HEK293T (cell line): Measurements from ENCODE around the gene MVB12B.

ENCODE experiments used
- CTCF ChIA-PET: fragments of 350-600 bp; formaldehyde crosslinking; extraction: SDS; loops from one replicate; lab custom pipeline; 2021; ENCODE audit warnings: antibody characterized with exemption, inconsistent platforms; lab: Yijun Ruan, JAX
- POLR2A ChIA-PET: fragments of 350-600 bp; formaldehyde crosslinking; extraction: SDS; loops from one replicate; lab custom pipeline; 2020; ENCODE audit warnings: antibody characterized with exemption, inconsistent platforms; lab: Yijun Ruan, JAX
- DNase-seq: peaks from one replicate; pipeline ENCODE4 v3.0.0; 2012; ENCODE audit warnings: mixed read lengths; ENCODE audit errors: extremely low spot score
- ARNT ChIP-seq: fragments of 450-650 bp; IDR thresholded peaks from 2 replicates; pipeline ENCODE4 v1.6.1; 2017; ENCODE audit warnings: mild to moderate bottlenecking
- BHLHE40 ChIP-seq: fragments of 450-650 bp; IDR thresholded peaks from 2 replicates; pipeline ENCODE4 v1.6.1; 2016; ENCODE audit warnings: mild to moderate bottlenecking, moderate library complexity, borderline replicate concordance
- CTBP1 ChIP-seq: fragments of 450-650 bp; IDR thresholded peaks from 2 replicates; pipeline ENCODE4 v1.6.1; 2016; ENCODE audit warnings: borderline replicate concordance
- ELF4 ChIP-seq: fragments of 450-650 bp; IDR thresholded peaks from 2 replicates; pipeline ENCODE4 v1.6.1; 2017; ENCODE audit warnings: antibody characterized with exemption
- FOXA1 ChIP-seq: fragments of 450-650 bp; IDR thresholded peaks from 2 replicates; pipeline ENCODE4 v1.6.1; 2016; ENCODE audit warnings: mild to moderate bottlenecking
- FOXK2 ChIP-seq: fragments of 450-650 bp; IDR thresholded peaks from 2 replicates; pipeline ENCODE4 v1.6.1; 2016; ENCODE audit warnings: mild to moderate bottlenecking
- FOXM1 ChIP-seq: fragments of 450-650 bp; IDR thresholded peaks from 2 replicates; pipeline ENCODE4 v1.6.1; 2017; ENCODE audit warnings: mild to moderate bottlenecking, borderline replicate concordance
- HDGF ChIP-seq: fragments of 450-650 bp; IDR thresholded peaks from 2 replicates; pipeline ENCODE4 v1.6.1; 2017; ENCODE audit warnings: antibody characterized with exemption, borderline replicate concordance
- L3MBTL2 ChIP-seq: fragments of 450-650 bp; conservative IDR thresholded peaks from 2 replicates; pipeline ENCODE4 v1.6.1; 2016; ENCODE audit warnings: mild to moderate bottlenecking
- LEF1 ChIP-seq: fragments of 450-650 bp; IDR thresholded peaks from 2 replicates; pipeline ENCODE4 v1.6.1; 2017; ENCODE audit warnings: mild to moderate bottlenecking, borderline replicate concordance
- NFRKB ChIP-seq: fragments of 450-650 bp; IDR thresholded peaks from 2 replicates; pipeline ENCODE4 v1.6.1; 2016; ENCODE audit warnings: mild to moderate bottlenecking, moderate library complexity
- PKNOX1 ChIP-seq: fragments of 450-650 bp; IDR thresholded peaks from 2 replicates; pipeline ENCODE4 v1.6.1; 2016
- SP1 ChIP-seq: fragments of 450-650 bp; IDR thresholded peaks from 2 replicates; pipeline ENCODE4 v1.6.1; 2017
- SUZ12 ChIP-seq: fragments of 450-650 bp; IDR thresholded peaks from 2 replicates; pipeline ENCODE4 v1.6.1; 2016; ENCODE audit warnings: mild to moderate bottlenecking
- TARDBP ChIP-seq: fragments of 450-650 bp; IDR thresholded peaks from 2 replicates; pipeline ENCODE4 v1.6.1; 2016
- ZNF384 ChIP-seq: fragments of 450-650 bp; IDR thresholded peaks from 2 replicates; pipeline ENCODE4 v1.6.1; 2016

MVB12B gene

DNA sequence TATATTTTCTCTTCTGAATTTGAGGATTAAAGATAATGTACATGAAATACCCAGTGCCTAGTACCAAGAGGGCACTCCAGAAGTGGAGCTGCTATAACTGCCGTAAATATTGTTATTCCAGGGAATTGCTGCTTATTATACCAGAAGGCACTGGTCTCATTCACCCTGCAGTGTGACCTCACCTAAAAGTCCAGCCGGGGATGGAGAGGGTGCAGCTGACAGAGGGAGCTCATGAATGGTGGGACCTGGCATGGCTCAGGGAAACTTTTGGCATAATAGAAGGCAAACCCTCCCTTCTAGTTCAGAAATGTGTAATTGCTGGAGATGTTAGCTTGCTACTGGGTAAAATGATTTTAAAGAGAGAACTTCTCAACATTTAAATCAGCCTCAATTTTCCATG, 108.5 kb downstream of the MVB12B start:
- DNase-seq = no peak
- TF ChIP-seq SP1 (no peak), L3MBTL2 (no peak), ARNT (no peak), ZNF384 (no peak), BHLHE40 (no peak), TARDBP (no peak), CTBP1 (no peak), FOXM1 (no peak), LEF1 (no peak), NFRKB (no peak), ELF4 (no peak)
- ChIA-PET POLR2A (no interaction called here), CTCF (no interaction called here)

- POLR2A ChIA-PET = no interaction called here
- CTCF ChIA-PET = no interaction called here
- TF ChIP-seq FOXA1 (no peak), FOXK2 (no peak), SUZ12 (no peak), ELF4 (no peak), NFRKB (no peak), ZNF384 (no peak), PKNOX1 (no peak), HDGF (no peak), L3MBTL2 (no peak), CTBP1 (no peak), BHLHE40 (no peak), TARDBP (no peak), ARNT (no peak), LEF1 (no peak)
- no peak for DNase-seq
Measured at GRCh38 chr9:126435626-126436025, 109.0 kb downstream of the MVB12B start.

DNA sequence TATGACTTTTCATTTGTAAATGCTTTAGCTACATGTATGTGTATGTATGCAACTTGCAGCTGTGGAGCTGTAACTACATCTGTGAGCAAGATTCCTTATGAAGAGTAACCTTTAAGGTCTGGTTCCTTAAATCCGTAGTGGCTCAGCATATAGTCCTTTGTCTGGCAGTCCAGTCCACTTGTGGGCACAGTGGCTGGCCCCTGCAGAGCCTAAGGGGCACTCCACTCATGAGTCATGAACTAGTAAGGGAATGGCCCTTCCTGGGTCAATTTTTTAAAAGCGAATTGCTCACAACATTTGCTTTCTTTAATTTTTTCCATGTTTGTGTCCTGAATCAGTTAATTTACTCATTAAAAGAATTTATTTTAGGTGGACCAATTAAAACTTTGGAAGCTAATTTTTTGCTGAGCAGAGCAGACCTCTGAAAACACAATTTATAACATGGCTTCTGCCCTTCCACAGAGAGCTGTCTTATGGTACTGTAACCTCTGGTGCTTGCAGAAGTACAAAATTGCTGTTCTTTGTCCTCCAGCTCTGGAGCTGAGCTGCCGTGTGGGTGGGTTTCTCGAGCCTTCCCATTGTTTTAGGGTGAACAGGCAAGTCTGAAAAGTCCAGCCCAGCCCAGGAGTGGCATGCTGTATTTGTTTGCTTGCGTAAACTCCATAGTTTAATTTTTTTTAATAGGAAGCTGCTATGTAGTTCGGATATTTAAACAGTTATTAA, 110.1 kb downstream of the MVB12B start:
- ChIA-PET CTCF (no interaction called here), POLR2A (no interaction called here)
- TF ChIP-seq NFRKB (no peak), L3MBTL2 (no peak), CTBP1 (no peak), SUZ12 (no peak)
- DNase-seq = no peak

DNA sequence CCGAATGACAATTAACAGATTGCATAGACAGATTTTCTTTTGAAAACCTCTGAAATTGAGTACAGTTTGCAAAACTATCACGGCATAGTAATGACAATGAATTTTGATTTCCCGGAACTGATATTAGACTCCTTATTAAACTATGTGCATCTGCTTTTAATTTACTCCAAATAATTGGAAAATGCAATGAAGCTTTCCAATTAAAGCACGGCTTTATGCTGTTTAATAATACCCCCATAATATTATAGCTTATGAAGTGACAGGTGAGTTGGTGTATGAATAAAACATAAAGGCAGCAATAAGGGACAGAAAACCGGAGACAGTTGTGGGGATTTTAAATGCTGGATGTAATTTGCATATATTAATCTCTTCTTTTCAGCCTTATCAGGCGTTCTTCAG, 110.6 kb downstream of the MVB12B start:
- DNase-seq = no peak
- TF ChIP-seq TARDBP = no peak
- POLR2A ChIA-PET = no interaction called here
- CTCF ChIA-PET = no interaction called here

- DNase-seq = no peak
- POLR2A ChIA-PET = no interaction called here
- TF ChIP-seq PKNOX1 (no peak), SUZ12 (no peak), HDGF (no peak), FOXA1 (no peak)
- CTCF ChIA-PET = no interaction called here
Measured at GRCh38 chr9:126437701-126438100, 111.1 kb downstream of the MVB12B start.

GRCh38 chr9:126438741-126439401, 112.2 kb downstream of the MVB12B start:
- ChIA-PET CTCF (no interaction called here), POLR2A (no interaction called here)
- TF ChIP-seq FOXK2 (no peak), FOXM1 (no peak), PKNOX1 (no peak), SP1 (no peak), L3MBTL2 (no peak), ARNT (no peak), TARDBP (no peak), CTBP1 (no peak), NFRKB (no peak), LEF1 (no peak)
- no peak for DNase-seq

GRCh38 chr9:126439402-126439765, 112.8 kb downstream of the MVB12B start:
- no peak for DNase-seq
- ChIA-PET POLR2A (no interaction called here), CTCF (no interaction called here)
- TF ChIP-seq HDGF (no peak), FOXM1 (no peak), TARDBP (no peak), LEF1 (no peak), SUZ12 (no peak), ELF4 (no peak), BHLHE40 (no peak), FOXK2 (no peak)
